ENCODE data around the gene SNAPC2. TPM values are rescaled to one million over a fixed set of nuclear protein-coding genes. Genes with fewer than 3 reads are reported as not detected.

SNAPC2 gene
- total and polyA plus RNA-seq, 2 of the 13 experiments (the other 11 are each of a cell fraction or from before 2014, with no cell fraction given) = 10.2 to 12.7 TPM

GRCh38 chr19:7888826-7889217 lies 31.3 kb upstream of the SNAPC2 start (continued):
- no peak for TF ChIP-seq ZBTB2 (CRISPR knock-in tag; IDR thresholded peaks at IDR 0.05; ENCODE audit: low read depth)
- TF ChIP-seq REPIN1 (CRISPR knock-in tag; IDR thresholded peaks at IDR 0.05; ENCODE audit: borderline replicate concordance, low read depth) = no peak
- TF ChIP-seq ZFP91 (CRISPR knock-in tag; IDR thresholded peaks at IDR 0.05; ENCODE audit: borderline replicate concordance) = no peak
- TF ChIP-seq SNAPC5 (CRISPR knock-in tag; IDR thresholded peaks at IDR 0.05; ENCODE audit: borderline replicate concordance) = no peak
- TF ChIP-seq ZNF333 (CRISPR knock-in tag; IDR thresholded peaks at IDR 0.05; ENCODE audit: borderline replicate concordance) = no peak
- TF ChIP-seq HES4 (CRISPR knock-in tag; IDR thresholded peaks at IDR 0.05; ENCODE audit: borderline replicate concordance) = 0 out of 2 replicates have a peak, but pooled peaks have one; percentile 0
- TF ChIP-seq ZNF414 (CRISPR knock-in tag; IDR thresholded peaks at IDR 0.05) = no peak
- no peak for TF ChIP-seq MNT (IDR thresholded peaks at IDR 0.05)
- TF ChIP-seq XRCC5 (optimal IDR thresholded peaks at IDR 0.05; ENCODE audit: low read length) = no peak
